GM19452 (cell line): ENCODE data around the gene FBLN5.
A peak's percentile ranks its signal among the peaks of the same experiment; 100 is the strongest.
"Not testable (repeated sequence)": the region's sequence is repeated elsewhere in the genome, so short reads cannot be mapped to it uniquely, and the experiment has no call there.

Experiments
- ATAC-seq: cut with Tn5 transposase; IDR thresholded peaks from one replicate; pipeline ENCODE4 v1.9.1; 2021; ENCODE audit not compliant: unreplicated experiment

The FBLN5 gene

GRCh38 chr14:91886961-91887360, 60.5 kb downstream of the FBLN5 start:
- no peak for ATAC-seq

- ATAC-seq, result no peak
Observed at GRCh38 chr14:91885839-91886238, 61.7 kb downstream of the FBLN5 start.

- ATAC-seq, result no peak
Observed at GRCh38 chr14:91885113-91885712, 62.3 kb downstream of the FBLN5 start.

- no peak for ATAC-seq
Observed at GRCh38 chr14:91884664-91885063, 62.8 kb downstream of the FBLN5 start.

GRCh38 chr14:91883753-91884152, 63.7 kb downstream of the FBLN5 start:
- no peak for ATAC-seq

GRCh38 chr14:91882776-91883175, 64.7 kb downstream of the FBLN5 start:
- no peak for ATAC-seq

- no peak for ATAC-seq
Observed at GRCh38 chr14:91882369-91882768, 65.1 kb downstream of the FBLN5 start.

GRCh38 chr14:91879196-91879595, 68.3 kb downstream of the FBLN5 start:
- no peak for ATAC-seq

GRCh38 chr14:91878274-91878673, 69.2 kb downstream of the FBLN5 start:
- no peak for ATAC-seq

- ATAC-seq, result no peak
Observed at GRCh38 chr14:91877376-91877915, 70.0 kb downstream of the FBLN5 start.

GRCh38 chr14:91876492-91876891, 71.0 kb downstream of the FBLN5 start:
- no peak for ATAC-seq

GRCh38 chr14:91875525-91876286, 71.8 kb downstream of the FBLN5 start:
- ATAC-seq, result no peak

- peak; percentile 70 for ATAC-seq
Observed at GRCh38 chr14:91873471-91874415, 73.8 kb downstream of the FBLN5 start.

- peak; percentile 30 for ATAC-seq
Observed at GRCh38 chr14:91872517-91873470, 74.7 kb downstream of the FBLN5 start.

GRCh38 chr14:91872011-91872501, 75.4 kb downstream of the FBLN5 start:
- ATAC-seq, result peak; percentile 42

GRCh38 chr14:91871401-91871800, 76.1 kb downstream of the FBLN5 start:
- ATAC-seq, result not testable (repeated sequence)

GRCh38 chr14:91870890-91871289, 76.6 kb downstream of the FBLN5 start:
- no peak for ATAC-seq

- ATAC-seq, result no peak
Observed at GRCh38 chr14:91870001-91870400, 77.5 kb downstream of the FBLN5 start.

- no peak for ATAC-seq
Observed at GRCh38 chr14:91869556-91869955, 77.9 kb downstream of the FBLN5 start.
